HEK293T (cell line): ENCODE measurements around the gene IFT20.

ENCODE experiments used
- ELF4 ChIP-seq: fragments of 450-650 bp; IDR thresholded peaks from 2 replicates; pipeline ENCODE4 v1.6.1; 2017; ENCODE audit warnings: antibody characterized with exemption
- FOXM1 ChIP-seq: fragments of 450-650 bp; IDR thresholded peaks from 2 replicates; pipeline ENCODE4 v1.6.1; 2017; ENCODE audit warnings: mild to moderate bottlenecking, borderline replicate concordance
- SP1 ChIP-seq: fragments of 450-650 bp; IDR thresholded peaks from 2 replicates; pipeline ENCODE4 v1.6.1; 2017
- SUZ12 ChIP-seq: fragments of 450-650 bp; IDR thresholded peaks from 2 replicates; pipeline ENCODE4 v1.6.1; 2016; ENCODE audit warnings: mild to moderate bottlenecking
- TARDBP ChIP-seq: fragments of 450-650 bp; IDR thresholded peaks from 2 replicates; pipeline ENCODE4 v1.6.1; 2016
- ZNF384 ChIP-seq: fragments of 450-650 bp; IDR thresholded peaks from 2 replicates; pipeline ENCODE4 v1.6.1; 2016

- TF ChIP-seq ZNF384 (no peak), SP1 (no peak), ELF4 (no peak), TARDBP (no peak), FOXM1 (no peak), SUZ12 (no peak)
Observed at GRCh38 chr17:28384281-28385036, 49.2 kb upstream of the IFT20 start.
